Measurements from ENCODE around the gene WDR6. TPM values are rescaled to one million over a fixed set of nuclear protein-coding genes. Genes with fewer than 3 reads are reported as not detected.

The WDR6 gene
- total RNA-seq, 1 experiment from 2014 or later = 174 TPM

- Histone ChIP-seq H3K4me3 (replicated peaks in 1 of 2; ENCODE audit: low read depth in 1 of 2, low read length in 2 of 2) (no peak overlapping the region), H3K9me2 (ENCODE audit: insufficient read depth) (no peaks in the 10 kb centered on the region), H3K4me1 (ENCODE audit: control insufficient read depth in 1 of 2, insufficient read depth in 2 of 2, low read length in 2 of 2) (no peaks in the 10 kb centered on the region), H3K27ac (ENCODE audit: low read depth, low read length) (no peak overlapping the region), H3K27me3 (ENCODE audit: insufficient read depth, low read length) (no peaks in the 10 kb centered on the region), H3K9ac (ENCODE audit: low read length) (no peak overlapping the region), H2AFZ (ENCODE audit: low read depth, low read length, poor library complexity, severe bottlenecking) (no peak overlapping the region), H3K36me3 (ENCODE audit: control insufficient read depth in 1 of 2, insufficient read depth in 2 of 2, low read length in 2 of 2) (peaks cover 41 to 56% of the 10 kb centered on the region in 2 experiments), H3K4me2 (ENCODE audit: low read length) (no peak overlapping the region), H4K20me1 (ENCODE audit: insufficient read depth) (no peaks in the 10 kb centered on the region), H3K79me2 (ENCODE audit: insufficient read depth, low read length) (peaks cover 15% of the 10 kb centered on the region), H3K9me3 (ENCODE audit: control insufficient read depth in 1 of 2, insufficient read depth in 1 of 2, low read depth in 1 of 2, low read length in 2 of 2) (no peaks in the 10 kb centered on the region)
- DNase-seq (ENCODE audit: low read depth, low spot score) (no peak), ATAC-seq (no peak)
- ChIA-PET CTCF (interaction anchor here (1.0 kb wide), 2 partner anchors 13 to 22 kb away, joined by 3 read pairs; no protein-coding TSS in a partner anchor), POLR2A (no interaction called here), RAD21 (ENCODE audit: low non-redundant PET in 1 of 2, low total read pairs in 2 of 2, uncharacterized antibody in 2 of 2, unreplicated experiment in 2 of 2) (no interaction called here)
- no TSS peak for BruUV-seq (replicated peaks)
- TF ChIP-seq YY1 (IDR thresholded peaks at IDR 0.05; ENCODE audit: extremely low read depth, insufficient replicate concordance, low read depth, low read length) (no peak), FOSL1 (IDR thresholded peaks at IDR 0.05; ENCODE audit: low read depth) (no peak)
- intact Hi-C loops (cut with micrococcal nuclease) = no loop called here
Measured at GRCh38 chr3:48966876-48967361, 40.3 kb upstream of the WDR6 start.

GRCh38 chr3:48970586-48970985 lies 36.6 kb upstream of the WDR6 start:
- BruUV-seq (replicated peaks) = no TSS peak
- Histone ChIP-seq H3K36me3 (ENCODE audit: control insufficient read depth in 1 of 2, insufficient read depth in 2 of 2, low read length in 2 of 2) (peaks cover 41 to 67% of the 10 kb centered on the region in 2 experiments), H3K4me2 (ENCODE audit: low read length) (no peak overlapping the region), H4K20me1 (ENCODE audit: insufficient read depth) (no peaks in the 10 kb centered on the region), H3K9ac (ENCODE audit: low read length) (no peak overlapping the region), H2AFZ (ENCODE audit: low read depth, low read length, poor library complexity, severe bottlenecking) (no peak overlapping the region), H3K27me3 (ENCODE audit: insufficient read depth, low read length) (no peaks in the 10 kb centered on the region), H3K9me2 (ENCODE audit: insufficient read depth) (no peaks in the 10 kb centered on the region), H3K4me3 (replicated peaks in 1 of 2; ENCODE audit: low read depth in 1 of 2, low read length in 2 of 2) (no peak overlapping the region), H3K9me3 (ENCODE audit: control insufficient read depth in 1 of 2, insufficient read depth in 1 of 2, low read depth in 1 of 2, low read length in 2 of 2) (no peaks in the 10 kb centered on the region), H3K79me2 (ENCODE audit: insufficient read depth, low read length) (peaks cover 4% of the 10 kb centered on the region), H3K27ac (ENCODE audit: low read depth, low read length) (no peak overlapping the region), H3K4me1 (ENCODE audit: control insufficient read depth in 1 of 2, insufficient read depth in 2 of 2, low read length in 2 of 2) (no peaks in the 10 kb centered on the region)
- ChIA-PET CTCF (interaction anchor here (1.5 kb wide), 1 partner anchor 17 kb away, joined by 5 read pairs; no protein-coding TSS in a partner anchor), POLR2A (interaction anchor here (0.6 kb wide), 1 partner anchor 11 kb away, joined by 3 read pairs; no protein-coding TSS in a partner anchor), RAD21 (ENCODE audit: low non-redundant PET in 1 of 2, low total read pairs in 2 of 2, uncharacterized antibody in 2 of 2, unreplicated experiment in 2 of 2) (no interaction called here)
- TF ChIP-seq POLR2AphosphoS5 (IDR thresholded peaks at IDR 0.05; ENCODE audit: low read depth, low read length) (no peak), CEBPB (IDR thresholded peaks at IDR 0.05; ENCODE audit: low read depth) (no peak), REST (IDR thresholded peaks at IDR 0.05; ENCODE audit: low read depth) (no peak), JUND (IDR thresholded peaks at IDR 0.05) (no peak), POLR2A (IDR thresholded peaks at IDR 0.05; ENCODE audit: borderline replicate concordance, extremely low read depth, insufficient read depth, insufficient read length) (no peak), ZBTB33 (IDR thresholded peaks at IDR 0.05; ENCODE audit: extremely low read depth, insufficient replicate concordance, low read length) (no peak), SRF (IDR thresholded peaks at IDR 0.05; ENCODE audit: low read depth) (no peak), YY1 (IDR thresholded peaks at IDR 0.05; ENCODE audit: extremely low read depth, insufficient replicate concordance, low read depth, low read length) (no peak), FOSL1 (IDR thresholded peaks at IDR 0.05; ENCODE audit: low read depth) (no peak), TCF7L2 (IDR thresholded peaks at IDR 0.05; ENCODE audit: borderline replicate concordance, extremely low read depth, insufficient read depth, insufficient read length) (no peak), ZFX (IDR thresholded peaks at IDR 0.05) (no peak)
- intact Hi-C loops (cut with micrococcal nuclease) = no loop called here
- DNase-seq (ENCODE audit: low read depth, low spot score) (no peak), ATAC-seq (no peak)
